EL (cell line): ENCODE measurements around the gene EVL.
A peak's percentile ranks its signal among the peaks of the same experiment; 100 is the strongest.
"Not testable (repeated sequence)": the region's sequence is repeated elsewhere in the genome, so short reads cannot be mapped to it uniquely, and the experiment has no call there.

Experiments used
- DNase-seq: peaks from one replicate; pipeline ENCODE4 v3.0.0-alpha.2; 2016

Gene EVL

GRCh38 chr14:100065111-100065871 is at the start of gene EVL:
TSS of gene EVL (plus strand) at chr14:100065422. CDS start at chr14:100065501, 79 bp downstream.
- no peak for DNase-seq

- peak; percentile 60 for DNase-seq
Measured at GRCh38 chr14:100017553-100017952, 47.7 kb upstream of the EVL start.

GRCh38 chr14:100018054-100018453 is 47.2 kb upstream of the EVL start:
- no peak for DNase-seq

- DNase-seq, result no peak
Measured at GRCh38 chr14:100018482-100018881, 46.7 kb upstream of the EVL start.

- no peak for DNase-seq
Measured at GRCh38 chr14:100019156-100019744, 46.0 kb upstream of the EVL start.

GRCh38 chr14:100020629-100021028 is 44.6 kb upstream of the EVL start:
- no peak for DNase-seq

GRCh38 chr14:100022772-100023451 is 42.3 kb upstream of the EVL start:
- peak; percentile 69 for DNase-seq

- DNase-seq, result peak; percentile 59
Measured at GRCh38 chr14:100025111-100025510, 40.1 kb upstream of the EVL start.

- DNase-seq, result peak; percentile 29
Measured at GRCh38 chr14:100027771-100028490, 37.3 kb upstream of the EVL start.

- peak; percentile 34 for DNase-seq
Measured at GRCh38 chr14:100028990-100029677, 36.1 kb upstream of the EVL start.

- DNase-seq, result not testable (repeated sequence)
Measured at GRCh38 chr14:100030006-100030405, 35.2 kb upstream of the EVL start.

- DNase-seq, result peak; percentile 90
Measured at GRCh38 chr14:100030452-100031153, 34.6 kb upstream of the EVL start.

- DNase-seq, result peak; percentile 99
Measured at GRCh38 chr14:100031506-100032281, 33.5 kb upstream of the EVL start.

GRCh38 chr14:100032738-100033137 is 32.5 kb upstream of the EVL start:
- DNase-seq, result no peak

- DNase-seq, result no peak
Measured at GRCh38 chr14:100033347-100034075, 31.7 kb upstream of the EVL start.

GRCh38 chr14:100034468-100034867 is 30.8 kb upstream of the EVL start:
- no peak for DNase-seq

GRCh38 chr14:100034961-100035500 is 30.2 kb upstream of the EVL start:
- DNase-seq, result no peak

GRCh38 chr14:100035700-100036099 is 29.5 kb upstream of the EVL start:
- no peak for DNase-seq

GRCh38 chr14:100037353-100037752 is 27.9 kb upstream of the EVL start:
- peak; percentile 13 for DNase-seq

GRCh38 chr14:100038065-100038464 is 27.2 kb upstream of the EVL start:
- DNase-seq, result no peak
